ENCODE results near the gene PRR12. TPM values are rescaled to one million over a fixed set of nuclear protein-coding genes. Genes with fewer than 3 reads are reported as not detected.
A peak's percentile ranks its signal among the peaks of the same experiment; 100 is the strongest.

The PRR12 gene
- total RNA-seq, 1 donor from 2014 or later, result 42.1 TPM

GRCh38 chr19:49660338-49660961 lies 69.5 kb downstream of the PRR12 start:
- ChIA-PET POLR2A (interaction anchor here (0.8 to 7.4 kb wide), 2 partner anchors 16 to 18 kb away, joined by 3 to 88 read pairs; partner anchors contain the start of genes PRMT1 and SCAF1), CTCF (no interaction called here)
- H3K9me3 Mint-ChIP-seq, result no peaks in the 10 kb centered on the region
- ATAC-seq (ENCODE audit: low read depth) (no peak), DNase-seq (no peak)
- H3K4me1 Mint-ChIP-seq, result peaks cover 24% of the 10 kb centered on the region
- H3K27ac Mint-ChIP-seq, result no peak overlapping the region
- H3K36me3 Mint-ChIP-seq (ENCODE audit: low read depth), result peaks cover 75% of the 10 kb centered on the region
- H3K27me3 Mint-ChIP-seq, result no peaks in the 10 kb centered on the region
- TF ChIP-seq, protein P1, sequence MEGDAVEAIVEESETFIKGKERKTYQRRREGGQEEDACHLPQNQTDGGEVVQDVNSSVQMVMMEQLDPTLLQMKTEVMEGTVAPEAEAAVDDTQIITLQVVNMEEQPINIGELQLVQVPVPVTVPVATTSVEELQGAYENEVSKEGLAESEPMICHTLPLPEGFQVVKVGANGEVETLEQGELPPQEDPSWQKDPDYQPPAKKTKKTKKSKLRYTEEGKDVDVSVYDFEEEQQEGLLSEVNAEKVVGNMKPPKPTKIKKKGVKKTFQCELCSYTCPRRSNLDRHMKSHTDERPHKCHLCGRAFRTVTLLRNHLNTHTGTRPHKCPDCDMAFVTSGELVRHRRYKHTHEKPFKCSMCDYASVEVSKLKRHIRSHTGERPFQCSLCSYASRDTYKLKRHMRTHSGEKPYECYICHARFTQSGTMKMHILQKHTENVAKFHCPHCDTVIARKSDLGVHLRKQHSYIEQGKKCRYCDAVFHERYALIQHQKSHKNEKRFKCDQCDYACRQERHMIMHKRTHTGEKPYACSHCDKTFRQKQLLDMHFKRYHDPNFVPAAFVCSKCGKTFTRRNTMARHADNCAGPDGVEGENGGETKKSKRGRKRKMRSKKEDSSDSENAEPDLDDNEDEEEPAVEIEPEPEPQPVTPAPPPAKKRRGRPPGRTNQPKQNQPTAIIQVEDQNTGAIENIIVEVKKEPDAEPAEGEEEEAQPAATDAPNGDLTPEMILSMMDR (IDR thresholded peaks at IDR 0.05), result no peak
- intact Hi-C loops (cut with micrococcal nuclease), result no loop called here
- no peak overlapping the region for H3K4me3 Mint-ChIP-seq

GRCh38 chr19:49662011-49662410 lies 71.0 kb downstream of the PRR12 start:
- intact Hi-C loops (cut with micrococcal nuclease), result no loop called here
- ATAC-seq (ENCODE audit: low read depth) (no peak), DNase-seq (no peak)
- peaks cover 36% of the 10 kb centered on the region for H3K4me1 Mint-ChIP-seq
- ChIA-PET POLR2A (interaction anchor here (0.5 to 7.4 kb wide), 3 partner anchors 14 to 23 kb away, joined by 5 to 88 read pairs (median 63); partner anchors contain the start of genes PRMT1, RRAS and SCAF1), CTCF (no interaction called here)
- H3K27ac Mint-ChIP-seq, result no peak overlapping the region
- H3K9me3 Mint-ChIP-seq, result no peaks in the 10 kb centered on the region
- TF ChIP-seq, protein P1 (IDR thresholded peaks at IDR 0.05), result no peak
- H3K27me3 Mint-ChIP-seq, result no peaks in the 10 kb centered on the region
- H3K4me3 Mint-ChIP-seq, result no peak overlapping the region
- peaks cover 63% of the 10 kb centered on the region for H3K36me3 Mint-ChIP-seq (ENCODE audit: low read depth)

GRCh38 chr19:49663224-49663623 lies 72.2 kb downstream of the PRR12 start:
- ChIA-PET CTCF (interaction anchor here (1.6 to 2.2 kb wide), 2 partner anchors 10 to 13 kb away, joined by 3 to 8 read pairs; no protein-coding TSS in a partner anchor), POLR2A (interaction anchor here (1.4 to 7.4 kb wide), 3 partner anchors 13 to 22 kb away, joined by 3 to 88 read pairs (median 63); partner anchors contain the start of genes PRMT1, RRAS and SCAF1)
- TF ChIP-seq, protein P1 (IDR thresholded peaks at IDR 0.05), result no peak
- Mint-ChIP-seq H3K9me3 (no peaks in the 10 kb centered on the region), H3K4me3 (peak overlapping the region; percentile 41), H3K36me3 (ENCODE audit: low read depth) (peaks cover 54% of the 10 kb centered on the region), H3K4me1 (peaks cover 36% of the 10 kb centered on the region), H3K27me3 (no peaks in the 10 kb centered on the region), H3K27ac (no peak overlapping the region)
- no peak for ATAC-seq (ENCODE audit: low read depth)
- DNase-seq, result no peak
- intact Hi-C loops (cut with micrococcal nuclease), result no loop called here

GRCh38 chr19:49664171-49665035 lies 73.4 kb downstream of the PRR12 start:
- Mint-ChIP-seq H3K36me3 (ENCODE audit: low read depth) (peaks cover 51% of the 10 kb centered on the region), H3K4me1 (peaks cover 36% of the 10 kb centered on the region), H3K27me3 (no peaks in the 10 kb centered on the region), H3K4me3 (peak overlapping the region; percentile 98), H3K9me3 (no peaks in the 10 kb centered on the region), H3K27ac (peak overlapping the region; percentile 95)
- DNase-seq (peak; percentile 76), ATAC-seq (ENCODE audit: low read depth) (peak; percentile 66)
- TF ChIP-seq, protein P1 (IDR thresholded peaks at IDR 0.05), result no peak
- ChIA-PET CTCF (interaction anchor here (1.5 to 2.2 kb wide), 4 partner anchors 9 to 21 kb away, joined by 3 to 8 read pairs (median 4); no protein-coding TSS in a partner anchor), POLR2A (interaction anchor here (0.6 to 7.4 kb wide), 13 partner anchors 9 to 1152 kb away, joined by 3 to 88 read pairs (median 4); partner anchors contain the start of genes PRMT1, PRR12, RPS11 and RRAS)
- intact Hi-C loops (cut with micrococcal nuclease), result loop anchor here (1.0 to 2.0 kb wide), 4 partner anchors 13 to 211 kb away; partner anchors contain the start of genes ALDH16A1, PRMT1, PRR12 and SCAF1

Measured in activated B cell treated with CpG ODN at 0.5 μM for 24 hours (primary cell).